HL-60 (cell line): Measurements from ENCODE around the gene REP15.

ENCODE experiments used
- GABPA ChIP-seq: IDR thresholded peaks from 2 replicates; pipeline ENCODE4 v1.6.1; 2012; ENCODE audit warnings: low read depth
- POLR2AphosphoS5 ChIP-seq: IDR thresholded peaks from 2 replicates; pipeline ENCODE4 v1.6.1; 2012; ENCODE audit warnings: low read depth
- TF ChIP-seq, protein P1 (sequence below): IDR thresholded peaks from one replicate; pipeline ENCODE4 v1.5.1; 2011; ENCODE audit warnings: low read length, control low read depth, inconsistent platforms; ENCODE audit not compliant: insufficient read depth
- TF ChIP-seq, protein P2 (sequence below): IDR thresholded peaks from 2 replicates; pipeline ENCODE4 v1.6.1; 2012; ENCODE audit warnings: low read depth; ENCODE audit not compliant: insufficient replicate concordance

DNA sequence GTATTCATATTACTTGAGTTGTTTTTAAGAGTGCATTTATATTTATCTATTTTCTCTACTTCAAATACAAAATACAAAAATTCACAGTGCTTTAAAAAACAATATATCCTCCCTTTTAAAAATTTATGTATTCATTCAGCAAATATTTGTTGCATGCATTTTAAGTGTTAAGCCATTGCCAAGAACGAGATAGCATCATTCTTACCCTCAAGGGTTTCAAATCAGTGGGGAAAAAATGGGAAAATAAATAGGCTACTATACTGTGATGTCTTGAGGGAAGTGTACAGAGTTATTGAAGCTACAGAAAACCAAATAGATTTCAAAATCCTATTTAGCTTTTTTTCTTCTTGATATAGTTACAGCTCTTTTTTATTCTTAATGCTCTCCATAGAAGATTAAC is 37.5 kb downstream of the REP15 start:
- TF ChIP-seq, protein P1, sequence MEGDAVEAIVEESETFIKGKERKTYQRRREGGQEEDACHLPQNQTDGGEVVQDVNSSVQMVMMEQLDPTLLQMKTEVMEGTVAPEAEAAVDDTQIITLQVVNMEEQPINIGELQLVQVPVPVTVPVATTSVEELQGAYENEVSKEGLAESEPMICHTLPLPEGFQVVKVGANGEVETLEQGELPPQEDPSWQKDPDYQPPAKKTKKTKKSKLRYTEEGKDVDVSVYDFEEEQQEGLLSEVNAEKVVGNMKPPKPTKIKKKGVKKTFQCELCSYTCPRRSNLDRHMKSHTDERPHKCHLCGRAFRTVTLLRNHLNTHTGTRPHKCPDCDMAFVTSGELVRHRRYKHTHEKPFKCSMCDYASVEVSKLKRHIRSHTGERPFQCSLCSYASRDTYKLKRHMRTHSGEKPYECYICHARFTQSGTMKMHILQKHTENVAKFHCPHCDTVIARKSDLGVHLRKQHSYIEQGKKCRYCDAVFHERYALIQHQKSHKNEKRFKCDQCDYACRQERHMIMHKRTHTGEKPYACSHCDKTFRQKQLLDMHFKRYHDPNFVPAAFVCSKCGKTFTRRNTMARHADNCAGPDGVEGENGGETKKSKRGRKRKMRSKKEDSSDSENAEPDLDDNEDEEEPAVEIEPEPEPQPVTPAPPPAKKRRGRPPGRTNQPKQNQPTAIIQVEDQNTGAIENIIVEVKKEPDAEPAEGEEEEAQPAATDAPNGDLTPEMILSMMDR, result no peak
- TF ChIP-seq, protein P2, sequence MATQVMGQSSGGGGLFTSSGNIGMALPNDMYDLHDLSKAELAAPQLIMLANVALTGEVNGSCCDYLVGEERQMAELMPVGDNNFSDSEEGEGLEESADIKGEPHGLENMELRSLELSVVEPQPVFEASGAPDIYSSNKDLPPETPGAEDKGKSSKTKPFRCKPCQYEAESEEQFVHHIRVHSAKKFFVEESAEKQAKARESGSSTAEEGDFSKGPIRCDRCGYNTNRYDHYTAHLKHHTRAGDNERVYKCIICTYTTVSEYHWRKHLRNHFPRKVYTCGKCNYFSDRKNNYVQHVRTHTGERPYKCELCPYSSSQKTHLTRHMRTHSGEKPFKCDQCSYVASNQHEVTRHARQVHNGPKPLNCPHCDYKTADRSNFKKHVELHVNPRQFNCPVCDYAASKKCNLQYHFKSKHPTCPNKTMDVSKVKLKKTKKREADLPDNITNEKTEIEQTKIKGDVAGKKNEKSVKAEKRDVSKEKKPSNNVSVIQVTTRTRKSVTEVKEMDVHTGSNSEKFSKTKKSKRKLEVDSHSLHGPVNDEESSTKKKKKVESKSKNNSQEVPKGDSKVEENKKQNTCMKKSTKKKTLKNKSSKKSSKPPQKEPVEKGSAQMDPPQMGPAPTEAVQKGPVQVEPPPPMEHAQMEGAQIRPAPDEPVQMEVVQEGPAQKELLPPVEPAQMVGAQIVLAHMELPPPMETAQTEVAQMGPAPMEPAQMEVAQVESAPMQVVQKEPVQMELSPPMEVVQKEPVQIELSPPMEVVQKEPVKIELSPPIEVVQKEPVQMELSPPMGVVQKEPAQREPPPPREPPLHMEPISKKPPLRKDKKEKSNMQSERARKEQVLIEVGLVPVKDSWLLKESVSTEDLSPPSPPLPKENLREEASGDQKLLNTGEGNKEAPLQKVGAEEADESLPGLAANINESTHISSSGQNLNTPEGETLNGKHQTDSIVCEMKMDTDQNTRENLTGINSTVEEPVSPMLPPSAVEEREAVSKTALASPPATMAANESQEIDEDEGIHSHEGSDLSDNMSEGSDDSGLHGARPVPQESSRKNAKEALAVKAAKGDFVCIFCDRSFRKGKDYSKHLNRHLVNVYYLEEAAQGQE, result no peak
- TF ChIP-seq POLR2AphosphoS5, result no peak
- no peak for TF ChIP-seq GABPA
